NT2/D1 (cell line): ENCODE measurements around the gene RCOR2.

Experiments used
- SUZ12 ChIP-seq: IDR thresholded peaks from 2 replicates; pipeline ENCODE4 v1.6.1; 2011; ENCODE audit not compliant: insufficient read length, insufficient read depth; ENCODE audit errors: extremely low read depth
- YY1 ChIP-seq: IDR thresholded peaks from 2 replicates; pipeline ENCODE4 v1.6.1; 2011; ENCODE audit not compliant: insufficient read length, insufficient read depth
- ZNF274 ChIP-seq: IDR thresholded peaks from 2 replicates; pipeline ENCODE4 v1.6.1; 2011; ENCODE audit warnings: mild to moderate bottlenecking, low read depth, low read length

DNA sequence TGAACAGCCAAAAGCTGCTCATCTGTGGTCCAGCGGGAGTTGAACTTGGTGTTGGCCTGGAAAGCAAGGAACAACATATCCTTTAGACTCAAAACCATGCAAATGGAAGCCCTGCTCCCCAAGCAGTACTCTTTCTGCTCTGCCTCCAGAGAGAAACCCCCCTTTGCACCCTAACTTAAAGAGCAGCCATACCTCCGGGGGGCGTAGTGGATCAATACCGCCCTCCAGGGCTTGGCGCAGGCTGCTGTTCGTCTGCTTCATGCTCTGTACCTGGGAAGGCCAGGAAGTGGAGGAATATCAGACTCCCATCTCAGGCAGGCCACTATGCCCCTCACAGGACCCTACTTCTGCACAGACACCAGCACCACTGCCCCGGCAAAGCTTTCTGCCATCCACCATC is 4.3 kb downstream of the RCOR2 start:
- TF ChIP-seq YY1, result no peak
- TF ChIP-seq ZNF274, result no peak
- TF ChIP-seq SUZ12, result no peak
